HepG2 (cell line): ENCODE measurements around the gene NUFIP1.

Experiments
- CTCF ChIP-seq: sonication (generic); formaldehyde crosslinking; IDR thresholded peaks from 2 replicates; pipeline ENCODE4 v1.5.0; 2020; ENCODE audit warnings: mild to moderate bottlenecking, missing genetic modification reagents, moderate library complexity
- FOXM1 ChIP-seq: sonication (generic); formaldehyde crosslinking; IDR thresholded peaks from 2 replicates; pipeline ENCODE4 v1.5.0; 2020; ENCODE audit warnings: missing genetic modification reagents
- HDAC2 ChIP-seq: sonication (generic); formaldehyde crosslinking; IDR thresholded peaks from 2 replicates; pipeline ENCODE4 v1.4.0; 2020; ENCODE audit warnings: missing genetic modification reagents
- KLF16 ChIP-seq, 2 experiments: sonication (generic) in 1 of 2; formaldehyde crosslinking in 1 of 2; IDR thresholded peaks; 2 replicates each; pipeline versions ENCODE4 v1.6.1 to v1.8.0; 2016 to 2023; ENCODE audit warnings: missing genetic modification reagents in 2 of 2, missing compliant biosample characterization in 1 of 2
- MED13 ChIP-seq: sonication (generic); formaldehyde crosslinking; IDR thresholded peaks from 2 replicates; pipeline ENCODE4 v1.5.0; 2020; ENCODE audit warnings: missing genetic modification reagents
- TCF7L2 ChIP-seq: IDR thresholded peaks from 2 replicates; pipeline ENCODE4 v1.6.1; 2011; ENCODE audit warnings: mild to moderate bottlenecking, low read depth, low read length, moderate library complexity
- ZNF780A ChIP-seq: sonication (generic); formaldehyde crosslinking; IDR thresholded peaks from 2 replicates; pipeline ENCODE4 v1.8.0; 2022; ENCODE audit warnings: mild to moderate bottlenecking, missing genetic modification reagents, moderate library complexity
- ZSCAN31 ChIP-seq: sonication (generic); formaldehyde crosslinking; IDR thresholded peaks from 2 replicates; pipeline ENCODE4 v1.5.0; 2020; ENCODE audit warnings: low read depth, mild to moderate bottlenecking, missing genetic modification reagents

GRCh38 chr13:44908266-44908665, 81.0 kb downstream of the NUFIP1 start:
- TF ChIP-seq CTCF (CRISPR knock-in tag): no peak
- no peak for TF ChIP-seq TCF7L2
- TF ChIP-seq ZNF780A: no peak
- no peak for TF ChIP-seq FOXM1
- TF ChIP-seq ZSCAN31 (CRISPR knock-in tag): no peak
- TF ChIP-seq MED13 (CRISPR knock-in tag): no peak
- TF ChIP-seq HDAC2 (CRISPR knock-in tag): no peak
- TF ChIP-seq KLF16 (CRISPR knock-in tag; IDR thresholded peaks at IDR 0.05): no peak
